ENCODE results near the gene NMNAT1. TPM values are rescaled to one million over a fixed set of nuclear protein-coding genes. Genes with fewer than 3 reads are reported as not detected.

Gene NMNAT1
- total RNA-seq, 1 experiment from 2014 or later: 7.6 TPM

GRCh38 chr1:9929431-9930385 is 13.6 kb upstream of the NMNAT1 start:
- Histone ChIP-seq H3K27ac (ENCODE audit: low read length) (no peak overlapping the region), H3K4me3 (ENCODE audit: low read depth in 2 of 2, low read length in 2 of 2) (no peak overlapping the region), H3K27me3 (ENCODE audit: control insufficient read depth, insufficient read depth, low read length) (no peaks in the 10 kb centered on the region), H3K36me3 (ENCODE audit: control insufficient read depth, insufficient read depth, low read length) (no peaks in the 10 kb centered on the region), H3K9me3 (ENCODE audit: control insufficient read depth, insufficient read depth, low read depth, low read length) (no peaks in the 10 kb centered on the region), H3K4me1 (ENCODE audit: control insufficient read depth, insufficient read depth, low read length) (no peaks in the 10 kb centered on the region)
- ATAC-seq: 0 out of 2 replicates have a peak, but pooled peaks have one; percentile 69
- intact Hi-C loops (cut with micrococcal nuclease; ENCODE audit: unreplicated experiment) (no loop called here), in situ Hi-C loops (cut with HindIII; ENCODE audit: low pct_unique_long_range_greater_than_20kb, low sequenced_read_pairs) (no loop called here)
- DNase-seq (ENCODE audit: low read depth, low spot score): no peak
- TF ChIP-seq SIN3A (IDR thresholded peaks at IDR 0.05; ENCODE audit: borderline replicate concordance, insufficient read depth, low read depth, low read length) (no peak), TCF7L2 (IDR thresholded peaks at IDR 0.05; ENCODE audit: low read depth, low read length) (no peak), POLR2AphosphoS5 (IDR thresholded peaks at IDR 0.05; ENCODE audit: low read depth, low read length) (no peak), CTCF (IDR thresholded peaks at IDR 0.05) (no peak), REST (IDR thresholded peaks at IDR 0.05; ENCODE audit: insufficient read depth in 1 of 2, low read depth in 2 of 2, low read length in 1 of 2) (no peak)
- ChIA-PET CTCF (no interaction called here), POLR2A (interaction anchor here (0.6 kb wide), 1 partner anchor 14 kb away, joined by 8 read pairs; no protein-coding TSS in a partner anchor)
- BruUV-seq (replicated peaks): TSS peak; percentile 37

GRCh38 chr1:9942399-9942938 is 806 bp upstream of the NMNAT1 start:
- no peaks in the 10 kb centered on the region for H3K4me1 ChIP-seq (ENCODE audit: control insufficient read depth, insufficient read depth, low read length)
- ChIA-PET CTCF (no interaction called here), POLR2A (interaction anchor here (0.5 to 1.2 kb wide), 2 partner anchors 10 to 185 kb away, joined by 3 to 7 read pairs; no protein-coding TSS in a partner anchor)
- peak; percentile 39; the same call in 1 of the 2 replicates for ATAC-seq
- no peaks in the 10 kb centered on the region for H3K9me3 ChIP-seq (ENCODE audit: control insufficient read depth, insufficient read depth, low read depth, low read length)
- no peaks in the 10 kb centered on the region for H3K27me3 ChIP-seq (ENCODE audit: control insufficient read depth, insufficient read depth, low read length)
- intact Hi-C loops (cut with micrococcal nuclease; ENCODE audit: unreplicated experiment) (loop anchor here (1.0 to 2.0 kb wide), 2 partner anchors 67 to 90 kb away; partner anchors contain the start of gene UBE4B), in situ Hi-C loops (cut with HindIII; ENCODE audit: low pct_unique_long_range_greater_than_20kb, low sequenced_read_pairs) (no loop called here)
- peak; percentile 17 for DNase-seq (ENCODE audit: low read depth, low spot score)
- H3K4me3 ChIP-seq (ENCODE audit: low read depth in 2 of 2, low read length in 2 of 2): peak overlapping the region; percentile 92 to 100
- TSS peak; percentile 94 for BruUV-seq (replicated peaks)
- TF ChIP-seq CTCF (IDR thresholded peaks at IDR 0.05) (peak; percentile 44), POLR2AphosphoS5 (IDR thresholded peaks at IDR 0.05; ENCODE audit: low read depth, low read length) (no peak)
- H3K27ac ChIP-seq (ENCODE audit: low read length): peak overlapping the region; percentile 99
- peaks cover 3% of the 10 kb centered on the region for H3K36me3 ChIP-seq (ENCODE audit: control insufficient read depth, insufficient read depth, low read length)
